HG02588 (cell line): ENCODE data around the gene PCBP3.
"Not testable (repeated sequence)": the region's sequence is repeated elsewhere in the genome, so short reads cannot be mapped to it uniquely, and the experiment has no call there.

ENCODE experiments used
- ATAC-seq: cut with Tn5 transposase; IDR thresholded peaks from one replicate; pipeline ENCODE4 v1.9.1; 2021; ENCODE audit warnings: mild to moderate bottlenecking, moderate library complexity; ENCODE audit not compliant: unreplicated experiment

Gene PCBP3

DNA sequence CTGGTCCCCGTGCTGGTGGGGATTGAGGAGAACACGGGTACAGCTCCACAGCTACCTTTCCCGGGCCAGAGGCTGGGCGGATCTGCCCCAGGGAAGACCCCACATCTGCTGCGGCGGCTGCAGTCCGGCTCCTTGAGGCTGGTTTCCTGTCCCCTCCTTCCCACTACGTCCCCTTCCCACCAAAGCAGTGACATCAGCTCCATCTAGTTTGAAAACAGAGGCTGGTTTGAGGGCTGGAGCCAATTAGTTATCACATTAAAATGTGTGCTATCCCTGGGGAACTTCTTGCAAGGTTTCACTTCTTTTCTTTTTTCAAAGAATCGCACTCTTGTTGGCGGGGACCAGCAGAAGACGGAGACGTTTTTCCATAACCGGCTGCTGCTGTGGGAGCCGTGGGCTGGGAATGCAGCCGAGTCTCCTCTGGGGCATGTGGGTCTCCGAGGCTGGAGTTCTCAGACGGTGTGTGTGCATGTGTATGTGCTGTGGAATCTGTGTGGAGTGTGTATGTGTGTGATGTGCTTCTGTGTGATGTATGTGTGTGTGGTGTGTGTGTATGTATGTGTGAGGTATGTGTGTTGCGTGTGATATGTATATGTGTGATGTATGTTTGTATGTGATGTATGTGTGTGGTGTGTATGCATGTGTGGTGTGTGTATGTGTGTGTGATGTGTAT lies 8.9 kb upstream of the PCBP3 start:
- ATAC-seq = no peak

DNA sequence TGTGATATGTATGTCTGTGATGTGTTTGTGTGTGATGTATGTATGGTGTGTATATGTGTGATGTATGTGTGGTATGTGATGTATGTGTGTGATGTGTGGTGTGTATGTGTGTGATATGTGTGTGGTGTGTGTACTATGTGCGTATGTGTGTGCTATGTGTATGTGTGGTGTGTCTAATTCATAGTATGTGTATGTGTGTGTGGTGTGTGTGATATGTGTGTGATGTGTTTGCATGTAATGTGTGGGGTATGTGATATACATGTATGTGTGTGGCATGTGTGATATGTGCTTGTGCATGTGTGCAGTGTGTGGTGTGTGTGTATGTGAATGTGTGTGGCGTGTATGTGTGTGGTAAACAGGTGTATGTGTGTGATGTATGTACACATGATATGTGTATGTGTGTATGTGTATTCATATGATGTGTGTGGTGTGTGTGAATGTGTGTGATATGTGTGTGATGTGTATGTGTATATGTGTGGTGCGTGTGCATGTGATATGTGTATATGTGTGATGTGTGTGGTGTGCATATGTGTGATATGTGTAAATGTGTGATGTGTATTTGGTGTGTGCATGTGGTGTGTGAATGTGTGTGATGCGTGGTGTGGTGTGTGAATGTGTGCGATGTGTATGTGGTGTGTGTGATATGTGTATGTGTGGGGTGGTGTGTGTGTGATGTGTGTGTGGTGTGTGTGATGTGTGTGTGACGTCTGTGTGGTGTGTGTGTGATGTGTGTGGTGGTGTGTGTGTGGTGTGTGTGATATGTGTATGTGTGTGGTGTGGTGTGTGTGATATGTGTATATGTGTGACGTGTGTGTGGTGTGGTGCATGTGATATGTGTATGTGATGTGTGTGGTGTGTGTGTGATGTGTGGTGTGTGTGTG lies 8.0 kb upstream of the PCBP3 start:
- no peak for ATAC-seq

DNA sequence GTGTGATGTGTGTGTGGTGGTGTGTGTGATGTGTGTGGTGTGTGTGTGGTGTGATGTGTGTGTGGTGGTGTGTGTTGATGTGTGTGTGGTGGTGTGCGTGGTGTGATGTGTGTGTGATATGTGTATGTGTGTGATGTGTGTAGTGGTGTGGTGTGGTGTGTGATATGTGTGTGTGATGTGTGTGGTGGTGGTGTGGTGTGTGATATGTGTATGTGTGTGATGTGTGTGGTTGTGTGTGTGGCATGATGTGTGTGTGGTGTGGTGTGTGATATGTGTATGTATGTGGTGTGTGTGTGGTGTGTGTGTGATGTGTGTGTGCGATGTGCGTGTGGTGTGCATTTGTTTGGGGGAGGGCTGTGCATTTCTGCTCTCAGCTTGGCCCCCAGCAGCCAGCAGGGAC lies 7.1 kb upstream of the PCBP3 start:
- ATAC-seq = no peak

DNA sequence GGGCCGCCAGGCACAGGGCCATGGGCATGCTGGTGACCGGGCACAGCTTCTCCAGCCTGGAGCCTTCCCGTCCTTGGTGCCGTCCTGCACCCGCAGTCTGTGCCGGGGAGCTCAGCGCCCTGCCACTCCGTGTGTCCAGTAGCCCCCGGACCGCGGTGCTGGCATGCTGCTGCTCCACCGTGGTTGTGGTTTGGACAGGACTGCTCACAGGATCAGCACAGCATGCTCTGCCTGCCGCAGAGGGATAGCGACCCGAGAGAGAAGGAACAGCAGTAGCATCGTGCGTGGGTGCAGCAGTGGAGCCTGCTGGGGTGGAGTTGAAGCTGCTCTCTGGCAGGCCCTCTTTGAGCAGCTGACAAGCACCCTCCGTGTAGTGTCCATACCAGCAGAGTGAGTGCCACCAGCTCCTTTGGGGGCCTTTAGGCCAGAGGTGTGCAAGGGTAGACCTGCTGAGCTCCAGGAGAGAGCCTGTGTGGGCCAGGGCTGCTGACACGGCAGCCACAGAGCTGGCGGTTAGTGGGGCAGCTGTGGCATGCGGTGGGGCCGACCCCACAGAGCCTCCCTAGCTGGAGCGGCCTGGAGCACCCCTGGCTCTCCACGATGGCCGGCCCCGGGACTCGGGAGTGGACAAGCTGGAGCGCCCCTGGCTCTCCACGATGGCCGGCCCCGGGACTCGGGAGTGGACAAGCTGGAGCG lies 6.4 kb upstream of the PCBP3 start:
- no peak for ATAC-seq

DNA sequence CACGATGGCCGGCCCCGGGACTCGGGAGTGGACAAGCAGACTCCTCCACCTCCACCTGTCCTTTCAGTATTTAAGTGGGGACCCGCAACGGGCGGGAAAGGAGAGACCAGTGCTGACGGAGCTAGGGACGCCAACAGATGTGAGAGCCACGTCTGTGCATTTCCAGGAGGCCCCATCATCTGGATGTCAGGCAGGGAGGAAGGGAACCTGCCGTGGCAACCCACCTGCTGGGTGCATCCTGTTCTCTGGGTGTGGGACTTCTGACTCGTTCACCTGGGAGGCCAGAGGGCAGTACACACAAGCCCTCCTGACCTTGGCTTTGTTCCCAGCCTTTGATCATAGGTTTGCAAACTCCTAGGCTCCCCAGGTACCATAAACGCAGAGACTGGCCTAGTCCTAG lies 5.6 kb upstream of the PCBP3 start:
- no peak for ATAC-seq

DNA sequence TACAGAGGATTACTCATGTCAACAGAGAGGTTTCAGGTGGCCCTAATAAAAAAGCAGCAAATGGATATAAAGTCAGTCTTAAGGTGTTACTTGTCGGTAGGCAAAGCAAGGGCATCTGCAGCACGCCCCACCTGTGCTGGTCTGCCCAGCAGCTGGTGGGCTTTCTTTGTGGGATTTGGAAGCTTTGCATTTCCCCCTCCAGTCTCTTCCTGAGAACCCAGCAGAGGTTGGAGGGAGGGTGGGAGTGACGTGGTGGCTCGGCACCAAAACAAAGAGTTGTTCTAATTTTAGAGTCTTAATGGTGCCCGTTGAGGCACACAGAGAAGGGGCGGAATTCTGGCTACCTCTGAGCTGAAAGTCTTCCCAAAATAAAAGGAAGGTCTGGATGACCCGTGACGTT lies 4.8 kb upstream of the PCBP3 start:
- ATAC-seq = no peak

DNA sequence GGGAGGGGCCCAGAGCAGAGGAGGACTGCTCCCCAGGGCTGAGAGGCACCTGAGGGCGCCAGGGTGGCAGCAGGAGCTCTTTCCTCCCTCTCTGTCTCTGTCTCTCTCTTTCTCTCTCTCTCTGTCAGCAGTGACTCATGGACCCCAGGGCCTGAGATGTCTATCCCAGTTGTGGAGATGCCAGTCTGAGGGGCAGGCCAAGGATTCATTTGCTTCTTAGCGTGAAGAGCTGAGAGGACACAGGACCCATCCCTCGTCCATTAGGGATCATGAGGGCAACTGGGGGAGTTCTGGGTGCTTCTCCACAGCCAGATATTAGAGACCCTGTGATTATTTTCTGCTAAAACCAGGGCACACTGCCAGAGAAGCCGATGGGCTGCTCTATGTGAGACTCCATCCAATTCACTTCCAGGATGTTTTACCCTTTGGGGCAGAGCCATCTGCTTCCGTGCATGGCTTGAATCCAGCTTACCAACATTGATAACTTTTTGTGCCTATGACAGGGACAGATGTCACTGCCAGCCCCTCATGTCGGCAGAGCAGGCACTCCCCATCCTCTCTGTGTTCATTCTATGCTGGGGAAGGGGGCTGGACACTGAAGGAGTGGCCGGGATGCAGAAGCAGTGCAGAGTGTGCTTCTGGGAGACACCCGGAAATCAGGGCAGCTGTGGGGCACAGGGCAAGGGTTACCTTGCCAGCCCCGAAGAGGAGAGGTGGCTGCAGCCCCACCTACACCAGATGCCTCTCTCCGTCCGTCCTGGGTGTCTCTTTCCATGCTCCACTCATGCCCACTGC lies 4.1 kb upstream of the PCBP3 start:
- ATAC-seq = no peak

DNA sequence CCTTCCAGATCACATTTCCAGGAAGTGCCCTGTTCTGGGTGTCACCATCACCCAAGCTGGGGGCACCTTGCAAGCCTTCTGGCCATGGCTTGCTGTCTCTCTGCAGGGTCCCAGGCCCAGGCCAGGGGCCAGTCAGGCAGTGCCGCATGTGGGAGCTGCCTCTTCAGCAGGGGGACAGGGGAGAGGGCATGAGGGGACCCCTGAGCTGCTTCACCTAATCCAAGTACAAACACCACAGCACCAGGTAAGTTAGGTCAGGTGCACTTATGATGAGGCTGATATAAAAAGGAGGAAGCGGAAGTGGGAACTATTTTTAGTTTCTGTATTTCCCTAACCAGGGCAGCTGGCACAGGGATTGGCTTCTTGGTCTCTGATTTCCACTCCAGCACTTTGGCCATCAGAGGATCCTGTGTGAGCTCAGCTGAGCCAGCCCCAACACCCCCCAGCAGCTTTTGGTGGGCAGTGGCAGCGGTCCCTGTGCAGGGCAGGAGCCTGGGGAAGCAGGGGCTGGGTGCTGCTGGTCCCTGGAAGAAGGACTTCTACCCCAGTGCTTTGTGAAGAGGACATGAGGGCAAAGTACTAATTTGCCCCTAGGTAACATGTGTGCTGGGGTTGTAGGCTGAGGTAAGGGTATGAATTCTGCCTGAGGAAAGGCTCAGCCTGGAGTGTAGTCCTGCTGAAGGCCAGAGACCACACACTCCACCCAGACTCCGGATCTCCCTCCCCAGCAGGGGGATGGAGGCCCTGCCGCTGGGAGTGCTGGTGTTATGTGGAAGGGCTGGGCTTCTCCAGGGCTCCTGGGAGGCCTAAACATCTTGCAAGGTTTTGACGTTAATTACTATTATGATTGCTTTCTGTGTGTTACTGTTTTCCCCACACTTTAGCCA lies 3.3 kb upstream of the PCBP3 start:
- no peak for ATAC-seq

DNA sequence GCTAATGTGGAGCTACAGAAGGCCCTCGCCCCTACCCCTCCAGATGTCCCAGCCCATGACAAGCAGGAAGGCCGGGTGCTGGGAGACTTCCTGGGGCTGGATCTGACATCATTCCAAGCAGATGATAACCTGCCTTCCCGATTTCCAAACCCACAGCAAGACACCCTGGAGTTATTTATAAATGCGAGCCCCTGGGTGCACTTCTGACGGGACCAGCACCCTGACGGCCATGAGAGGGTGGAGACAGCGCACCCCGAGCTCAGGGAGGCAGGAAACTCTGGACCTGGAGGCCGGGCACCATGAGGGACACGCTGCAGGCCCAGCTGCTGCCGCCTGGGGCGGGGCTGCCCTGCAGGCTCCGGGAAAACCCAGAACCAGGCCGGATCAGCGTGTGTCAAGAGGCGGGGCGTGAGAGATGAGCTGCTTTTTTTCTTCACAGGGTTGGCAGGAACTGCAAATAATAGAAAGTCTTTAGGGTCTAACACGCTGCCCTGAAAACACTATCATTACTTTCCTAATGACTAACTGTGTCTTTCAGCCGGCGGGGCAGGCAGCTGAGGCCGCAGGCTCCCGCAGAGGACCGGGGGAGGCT lies 2.5 kb upstream of the PCBP3 start:
- ATAC-seq = no peak

DNA sequence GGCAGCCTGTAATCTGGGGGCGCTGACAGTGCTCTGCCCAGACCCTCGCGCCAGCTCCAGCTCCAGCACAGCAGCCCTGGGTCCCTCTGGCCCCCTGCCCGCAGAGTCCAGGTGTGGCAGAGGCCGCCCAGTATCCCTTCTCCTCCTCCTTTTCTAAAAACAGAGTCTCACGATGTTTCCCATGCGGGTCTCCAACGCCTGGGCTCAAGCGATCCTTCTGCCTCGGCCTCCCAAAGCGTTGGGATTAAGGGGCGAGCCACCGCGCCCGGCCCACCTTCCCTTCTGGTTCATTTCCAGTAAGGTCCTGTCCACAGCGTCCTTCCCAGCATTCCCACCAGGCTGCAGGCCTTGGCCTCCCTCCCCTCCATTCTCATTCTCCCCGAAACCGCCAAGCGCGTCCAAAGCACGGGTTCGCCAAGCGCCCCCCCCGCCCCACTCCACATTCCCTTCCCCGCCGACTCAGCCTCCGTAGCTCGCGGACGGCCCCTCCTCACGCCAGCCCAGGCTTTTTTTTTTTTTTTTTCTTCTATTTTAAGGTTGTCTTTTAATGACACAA lies 2.0 kb upstream of the PCBP3 start:
- ATAC-seq = no peak

DNA sequence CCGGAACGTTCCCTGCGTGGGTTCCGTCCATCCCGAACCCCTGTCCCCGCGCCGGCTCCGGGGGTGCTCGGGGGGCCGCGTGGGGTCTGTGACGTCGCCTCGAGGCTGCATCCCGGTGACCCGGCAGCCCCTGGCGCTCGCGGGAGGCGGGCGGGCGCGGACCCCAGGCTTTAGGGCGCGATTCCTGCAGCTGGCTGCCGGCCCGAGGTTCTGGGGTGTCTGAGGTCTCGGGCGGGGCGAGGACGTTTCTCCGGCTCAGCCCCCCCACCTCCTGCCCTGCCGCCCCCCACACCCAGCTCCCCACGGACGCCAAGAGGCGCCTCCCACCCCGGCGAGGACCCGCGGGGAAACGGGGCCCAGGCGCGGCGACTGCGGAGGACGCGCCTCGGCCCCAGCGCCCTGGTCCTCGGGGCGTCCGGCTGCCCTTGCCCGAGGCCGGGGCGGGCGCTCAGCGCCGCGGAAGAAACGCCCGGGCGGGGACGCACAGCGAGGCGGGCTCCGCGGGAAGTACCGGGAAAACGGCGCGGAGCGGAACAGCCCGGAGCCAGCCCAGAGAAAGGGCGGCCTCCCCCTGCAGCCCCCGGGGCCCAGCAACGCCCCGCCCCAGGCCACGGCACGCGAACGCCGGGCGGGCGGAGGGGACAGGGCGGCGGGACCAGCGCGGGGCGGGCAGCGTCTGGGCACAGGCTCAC lies 1.3 kb upstream of the PCBP3 start:
- no peak for ATAC-seq

DNA sequence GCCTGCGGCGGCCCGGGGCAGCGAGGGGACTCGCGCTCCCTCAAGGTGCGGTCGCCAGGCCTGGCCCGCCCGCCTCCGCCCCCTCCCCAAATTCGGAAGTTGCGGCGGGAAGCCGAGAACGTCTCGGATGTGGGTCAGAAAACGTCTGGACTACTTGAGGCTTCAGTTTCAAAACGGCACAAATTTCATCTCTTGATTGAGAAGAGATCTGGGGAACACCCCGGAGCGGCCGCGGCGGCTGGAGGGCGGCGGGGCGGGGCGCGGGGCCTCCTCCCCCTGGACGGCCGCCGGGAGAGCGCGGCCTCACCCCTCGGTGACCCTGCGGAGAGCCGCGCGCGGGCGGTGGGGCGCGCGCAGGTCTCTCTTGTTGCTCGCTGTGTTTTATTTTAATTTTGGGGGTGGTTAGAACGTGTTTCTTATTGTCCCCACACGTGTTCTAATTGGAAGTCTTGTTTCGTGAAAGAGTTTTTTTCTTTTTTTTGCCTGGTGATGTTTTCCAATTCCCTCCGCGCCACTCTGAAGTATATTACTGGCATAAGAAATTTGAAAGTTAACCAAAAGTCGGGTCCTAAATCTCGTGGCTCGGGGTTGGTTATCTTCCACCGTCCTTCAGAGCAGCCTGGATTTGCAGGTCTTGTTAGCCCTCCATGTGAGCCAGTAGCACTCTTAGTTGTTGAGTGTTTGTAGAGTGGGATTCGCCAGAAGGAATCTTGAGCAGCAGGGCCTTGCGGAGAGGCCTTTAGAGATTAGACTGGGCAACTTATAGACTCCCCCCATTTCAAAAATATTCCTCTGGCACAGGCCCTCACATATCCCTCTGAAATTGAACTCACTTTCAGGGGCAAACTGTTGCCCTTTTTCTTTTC lies 749 bp downstream of the PCBP3 start:
- no peak for ATAC-seq

DNA sequence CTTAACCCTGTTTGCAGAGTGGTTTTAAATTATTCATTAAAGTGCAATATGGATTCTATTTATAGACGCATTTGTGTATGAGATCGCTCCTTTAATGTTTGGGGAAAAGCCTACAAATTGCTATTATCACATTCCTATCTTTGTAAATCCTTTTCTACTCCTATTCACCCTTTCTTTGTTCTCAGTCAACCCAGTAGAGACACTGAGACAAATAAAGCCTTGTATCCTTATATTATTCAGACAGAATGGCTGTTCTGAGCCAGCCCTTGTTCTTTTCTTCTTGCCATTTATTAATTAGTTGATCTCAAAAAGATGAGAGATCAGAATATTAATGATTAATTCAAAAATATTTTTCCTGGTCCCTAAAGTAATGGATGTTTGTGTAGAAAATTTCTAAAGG lies 8.4 kb downstream of the PCBP3 start:
- ATAC-seq = no peak

DNA sequence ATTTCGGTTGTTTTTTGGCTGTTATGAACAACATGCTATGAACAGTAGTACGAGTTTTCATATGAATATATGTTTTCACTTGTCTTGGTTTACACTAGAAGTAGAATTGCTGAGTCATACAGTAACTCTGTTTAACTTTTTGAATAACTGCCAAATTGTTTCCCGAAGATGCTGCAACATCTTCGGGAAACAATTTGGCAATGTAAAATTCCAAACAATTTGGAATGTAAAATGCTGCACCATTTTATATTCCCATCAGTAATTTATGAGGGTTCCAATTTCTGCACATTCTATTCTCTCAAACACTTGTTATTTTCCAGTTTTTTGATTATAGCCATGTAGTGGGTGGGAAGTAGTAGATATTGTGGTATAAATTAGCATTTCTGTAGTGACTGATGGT lies 11.6 kb downstream of the PCBP3 start:
- ATAC-seq = no peak

DNA sequence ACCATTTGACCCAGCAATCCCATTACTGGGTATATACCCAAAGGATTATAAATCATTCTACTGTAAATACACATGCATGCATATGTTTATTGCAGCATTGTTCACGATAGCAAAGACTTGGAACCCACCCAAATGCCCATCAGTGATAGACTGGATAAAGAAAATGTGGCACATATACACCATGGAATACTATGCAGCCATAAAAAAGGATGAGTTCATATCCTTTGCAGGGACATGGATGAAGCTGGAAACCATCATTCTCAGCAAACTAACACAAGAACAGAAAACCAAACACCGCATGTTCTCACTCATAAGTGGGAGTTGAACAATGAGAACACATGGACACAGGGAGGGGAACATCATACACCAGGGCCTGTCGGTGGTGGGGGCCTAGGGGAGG lies 12.6 kb downstream of the PCBP3 start:
- ATAC-seq = not testable (repeated sequence)

DNA sequence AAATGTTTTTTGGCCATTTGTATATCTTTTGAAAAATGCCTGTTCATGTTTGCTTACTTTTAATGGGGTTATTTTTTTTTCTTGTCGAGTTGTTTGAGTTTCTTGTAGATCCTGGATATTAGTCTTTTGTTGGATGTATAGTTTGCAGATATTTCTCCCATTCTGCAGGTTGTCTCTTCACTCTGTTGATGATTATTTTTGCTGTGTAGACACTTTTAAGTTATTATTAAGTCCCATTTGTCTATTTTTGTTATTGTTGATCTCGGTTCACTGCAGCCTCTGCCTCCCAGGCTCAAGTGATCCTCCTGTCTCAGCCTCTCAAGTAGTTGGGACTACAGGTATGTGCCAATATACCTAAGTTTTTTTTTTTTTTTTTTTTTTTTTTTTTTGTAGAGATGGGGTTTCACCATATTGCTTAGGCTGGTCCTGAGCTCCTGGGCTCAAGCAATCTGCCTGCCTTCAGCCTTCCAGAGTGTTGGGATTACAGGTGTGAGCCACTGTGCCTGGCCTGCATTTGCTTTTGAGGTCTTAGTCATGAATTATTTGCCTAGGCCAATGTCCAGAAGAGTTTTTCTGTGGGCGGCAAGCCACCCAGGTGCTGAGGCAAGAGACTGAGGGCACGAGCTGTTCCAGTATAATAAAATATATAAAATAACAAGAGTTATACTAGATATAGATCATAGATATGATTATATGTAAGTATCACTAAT lies 18.5 kb downstream of the PCBP3 start:
- ATAC-seq = not testable (repeated sequence)

DNA sequence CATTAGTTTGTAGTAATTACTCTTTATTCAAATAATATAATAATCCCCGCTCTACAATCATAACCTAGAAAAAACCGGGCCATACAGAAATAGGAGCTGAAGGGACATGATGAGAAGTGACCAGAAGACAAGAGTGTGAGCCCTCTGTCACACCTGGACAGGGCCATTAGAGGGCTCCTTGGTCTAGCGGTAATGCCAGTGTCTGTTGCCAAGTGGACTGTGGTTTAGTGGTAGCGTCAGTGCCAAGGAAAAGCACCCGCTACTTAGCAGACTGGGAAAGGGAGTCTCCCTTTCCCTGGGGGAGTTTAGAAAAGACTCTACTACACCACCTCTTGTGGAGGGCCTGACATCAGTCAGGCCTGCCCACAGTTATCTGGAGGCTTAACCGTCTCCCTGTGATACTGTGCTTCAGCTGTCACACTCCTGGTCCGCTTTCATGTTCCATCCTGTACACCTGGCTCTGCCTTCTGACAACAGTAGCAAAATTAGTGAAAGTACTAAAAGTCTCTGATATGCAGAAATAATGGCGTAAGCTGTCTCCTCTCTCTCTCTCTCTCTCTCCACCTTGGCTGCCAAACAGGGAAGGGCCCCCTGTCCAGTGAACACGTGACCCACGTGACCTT lies 19.2 kb downstream of the PCBP3 start:
- not testable (repeated sequence) for ATAC-seq
